Measurements from ENCODE around the gene PNPLA8. TPM values are rescaled to one million over a fixed set of nuclear protein-coding genes. Genes with fewer than 3 reads are reported as not detected.

PNPLA8 gene
- polyA plus RNA-seq, 3 donors = 10.2 to 80.0 (median 55.5) TPM

DNA sequence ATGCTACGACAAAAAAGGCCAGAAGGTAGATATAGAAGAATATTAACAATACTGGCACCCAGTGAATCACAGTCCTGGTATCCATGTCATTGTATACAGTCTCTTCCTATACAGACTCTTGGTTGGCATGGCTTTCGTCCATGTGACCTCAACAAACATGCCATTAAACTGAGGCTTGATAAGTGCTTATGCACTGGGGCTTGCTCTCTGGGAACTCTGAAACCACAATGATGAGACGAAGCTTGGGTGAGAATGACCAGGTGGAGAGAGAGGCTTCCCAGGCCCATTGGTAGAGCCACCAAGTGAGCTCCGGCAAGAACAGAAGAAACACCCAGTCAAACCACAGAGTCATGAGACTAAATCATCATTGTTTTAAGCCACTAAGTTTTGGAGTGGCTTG, 33.2 kb downstream of the PNPLA8 start:
- WGBS (ENCODE audit: insufficient coverage) = 90% methylated on average over 2 of the region's 4 CpGs
- Histone ChIP-seq H2AFZ (ENCODE audit: insufficient read depth, low read depth, low read length, poor library complexity, severe bottlenecking) (no peak overlapping the region), H4K20me1 (ENCODE audit: insufficient read depth, low read length) (peaks cover 5% of the 10 kb centered on the region), H3K27me3 (ENCODE audit: control insufficient read depth in 2 of 2, insufficient read depth in 2 of 2, low read length in 2 of 2) (no peaks in the 10 kb centered on the region), H3K4me2 (replicated peaks; ENCODE audit: extremely low read depth, low read length, poor library complexity, severe bottlenecking) (no peak overlapping the region), H3K4me3 (replicated peaks in 1 of 3; ENCODE audit: low read depth in 2 of 3, low read length in 3 of 3) (no peak overlapping the region), H3K9me3 (replicated peaks in 1 of 2; ENCODE audit: control insufficient read depth in 1 of 2, insufficient read depth in 1 of 2, low read length in 2 of 2) (no peaks in the 10 kb centered on the region), H3K79me2 (ENCODE audit: insufficient read depth, low read length) (no peaks in the 10 kb centered on the region), H3K4me1 (ENCODE audit: control insufficient read depth in 1 of 2, insufficient read depth in 2 of 2, low read length in 2 of 2) (no peaks in the 10 kb centered on the region), H3K27ac (ENCODE audit: low read depth in 1 of 2, low read length in 2 of 2) (no peak overlapping the region), H3K36me3 (replicated peaks in 1 of 2; ENCODE audit: control insufficient read depth in 1 of 2, insufficient read depth in 2 of 2, low read length in 2 of 2) (peaks cover 57 to 78% of the 10 kb centered on the region in 2 donors), H3K9ac (ENCODE audit: insufficient read depth, low read length, poor library complexity, severe bottlenecking) (no peak overlapping the region)
- Mint-ChIP-seq H3K27me3 (ENCODE audit: low read depth in 3 of 3) (no peaks in the 10 kb centered on the region), H3K36me3 (peaks cover 40 to 67% of the 10 kb centered on the region in 2 donors), H3K9me3 (no peaks in the 10 kb centered on the region), H3K4me1 (no peaks in the 10 kb centered on the region), H3K27ac (no peak overlapping the region), H3K4me3 (no peak overlapping the region)
- intact Hi-C loops (cut with micrococcal nuclease) = no loop called here
- TF ChIP-seq, protein P1, sequence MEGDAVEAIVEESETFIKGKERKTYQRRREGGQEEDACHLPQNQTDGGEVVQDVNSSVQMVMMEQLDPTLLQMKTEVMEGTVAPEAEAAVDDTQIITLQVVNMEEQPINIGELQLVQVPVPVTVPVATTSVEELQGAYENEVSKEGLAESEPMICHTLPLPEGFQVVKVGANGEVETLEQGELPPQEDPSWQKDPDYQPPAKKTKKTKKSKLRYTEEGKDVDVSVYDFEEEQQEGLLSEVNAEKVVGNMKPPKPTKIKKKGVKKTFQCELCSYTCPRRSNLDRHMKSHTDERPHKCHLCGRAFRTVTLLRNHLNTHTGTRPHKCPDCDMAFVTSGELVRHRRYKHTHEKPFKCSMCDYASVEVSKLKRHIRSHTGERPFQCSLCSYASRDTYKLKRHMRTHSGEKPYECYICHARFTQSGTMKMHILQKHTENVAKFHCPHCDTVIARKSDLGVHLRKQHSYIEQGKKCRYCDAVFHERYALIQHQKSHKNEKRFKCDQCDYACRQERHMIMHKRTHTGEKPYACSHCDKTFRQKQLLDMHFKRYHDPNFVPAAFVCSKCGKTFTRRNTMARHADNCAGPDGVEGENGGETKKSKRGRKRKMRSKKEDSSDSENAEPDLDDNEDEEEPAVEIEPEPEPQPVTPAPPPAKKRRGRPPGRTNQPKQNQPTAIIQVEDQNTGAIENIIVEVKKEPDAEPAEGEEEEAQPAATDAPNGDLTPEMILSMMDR (IDR thresholded peaks at IDR 0.05) = no peak
- no peak for DNase-seq

DNA sequence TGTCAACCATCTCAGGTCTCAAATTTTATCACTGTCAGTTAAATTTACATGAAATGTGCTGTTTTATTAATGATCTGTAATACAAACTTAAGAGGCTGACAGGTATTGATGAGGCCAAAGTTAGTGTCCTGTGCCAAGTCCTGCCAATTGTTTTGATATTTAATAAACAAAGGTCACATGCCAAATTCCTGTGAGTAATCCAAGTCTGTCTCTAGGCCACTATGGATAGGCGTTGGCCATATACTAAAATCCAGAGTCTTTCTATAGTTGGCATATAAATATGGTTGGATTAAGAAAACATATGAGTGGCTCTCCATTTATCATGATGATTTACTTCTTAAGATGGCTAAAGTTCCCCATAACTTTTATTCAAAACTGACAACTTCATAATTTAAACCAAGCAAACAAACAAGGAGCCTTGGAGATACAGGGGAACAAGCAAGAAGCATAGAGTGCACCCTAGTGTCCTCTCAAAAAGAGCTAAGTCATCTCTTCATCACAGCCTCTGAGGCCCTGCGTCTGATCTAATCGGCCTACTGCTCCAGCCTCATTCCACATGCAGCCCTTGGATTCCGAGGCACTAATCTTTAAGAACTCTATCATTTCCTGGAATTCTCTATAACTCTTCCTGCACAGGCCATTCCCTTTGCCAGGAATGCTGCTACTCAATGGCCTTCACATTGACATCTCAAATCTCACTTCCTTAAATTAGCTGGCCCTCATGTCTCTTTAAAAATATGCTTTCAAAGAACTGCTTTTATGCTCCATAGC, 37.0 kb downstream of the PNPLA8 start:
- H3K4me1 ChIP-seq (ENCODE audit: control insufficient read depth in 1 of 2, insufficient read depth in 2 of 2, low read length in 2 of 2) = no peaks in the 10 kb centered on the region
- no peaks in the 10 kb centered on the region for H3K27me3 ChIP-seq (ENCODE audit: control insufficient read depth in 2 of 2, insufficient read depth in 2 of 2, low read length in 2 of 2)
- no peaks in the 10 kb centered on the region for H3K9me3 ChIP-seq (replicated peaks in 1 of 2; ENCODE audit: control insufficient read depth in 1 of 2, insufficient read depth in 1 of 2, low read length in 2 of 2)
- no peak for DNase-seq
- no peak overlapping the region for H3K4me3 Mint-ChIP-seq
- no peaks in the 10 kb centered on the region for H3K9me3 Mint-ChIP-seq
- 98% methylated on average over 3 of the region's 4 CpGs for WGBS (ENCODE audit: insufficient coverage)
- no peak overlapping the region for H3K4me3 ChIP-seq (replicated peaks in 1 of 3; ENCODE audit: low read depth in 2 of 3, low read length in 3 of 3)
- intact Hi-C loops (cut with micrococcal nuclease) = no loop called here
- TF ChIP-seq, protein P1 (IDR thresholded peaks at IDR 0.05) = no peak
- H2AFZ ChIP-seq (ENCODE audit: insufficient read depth, low read depth, low read length, poor library complexity, severe bottlenecking) = no peak overlapping the region
- H3K27me3 Mint-ChIP-seq (ENCODE audit: low read depth in 3 of 3) = no peaks in the 10 kb centered on the region
- H3K27ac ChIP-seq (ENCODE audit: low read depth in 1 of 2, low read length in 2 of 2) = no peak overlapping the region
- peak overlapping the region in 2 of 7 donors; percentile 2 to 27 for H3K27ac Mint-ChIP-seq
- peaks cover 62 to 82% of the 10 kb centered on the region in 2 donors for H3K36me3 ChIP-seq (replicated peaks in 1 of 2; ENCODE audit: control insufficient read depth in 1 of 2, insufficient read depth in 2 of 2, low read length in 2 of 2)
- no peak overlapping the region for H3K4me2 ChIP-seq (replicated peaks; ENCODE audit: extremely low read depth, low read length, poor library complexity, severe bottlenecking)
- H4K20me1 ChIP-seq (ENCODE audit: insufficient read depth, low read length) = no peaks in the 10 kb centered on the region
- H3K9ac ChIP-seq (ENCODE audit: insufficient read depth, low read length, poor library complexity, severe bottlenecking) = no peak overlapping the region
- H3K36me3 Mint-ChIP-seq = peaks cover 39 to 62% of the 10 kb centered on the region in 2 donors
- no peaks in the 10 kb centered on the region for H3K79me2 ChIP-seq (ENCODE audit: insufficient read depth, low read length)
- H3K4me1 Mint-ChIP-seq = no peaks in the 10 kb centered on the region
